ENCODE results near the gene GLYATL1B.
"Not testable (repeated sequence)": the region's sequence is repeated elsewhere in the genome, so short reads cannot be mapped to it uniquely, and the experiment has no call there.

GLYATL1B gene

GRCh38 chr11:59097113-59097708 lies 11.1 kb downstream of the GLYATL1B start:
- DNase-seq = peak; percentile 53 to 58

- DNase-seq = not testable (repeated sequence)
These were observed 11.8 kb downstream of the GLYATL1B start for GRCh38 chr11:59097938-59098337.

GRCh38 chr11:59102259-59102765 lies 16.2 kb downstream of the GLYATL1B start:
- peak; percentile 40 to 44 for DNase-seq

GRCh38 chr11:59106363-59107336 lies 20.5 kb downstream of the GLYATL1B start, which contains the start of gene FAM111B:
Gene FAM111B (plus strand): TSS chr11:59107237. CDS start chr11:59109626, 2,389 bp downstream.
- peak; percentile 37 to 38 for DNase-seq

- DNase-seq = not testable (repeated sequence)
These were observed 21.6 kb downstream of the GLYATL1B start for GRCh38 chr11:59107721-59108120.

GRCh38 chr11:59112494-59112893 lies 26.4 kb downstream of the GLYATL1B start:
- no peak for DNase-seq

GRCh38 chr11:59114344-59114743 lies 28.2 kb downstream of the GLYATL1B start:
- no peak for DNase-seq

GRCh38 chr11:59115553-59115952 lies 29.4 kb downstream of the GLYATL1B start:
- no peak for DNase-seq

- DNase-seq = no peak
These were observed 31.7 kb downstream of the GLYATL1B start for GRCh38 chr11:59117774-59118173.

GRCh38 chr11:59119826-59120225 lies 33.7 kb downstream of the GLYATL1B start:
- DNase-seq = no peak

GRCh38 chr11:59135648-59136461 lies 49.7 kb downstream of the GLYATL1B start:
- DNase-seq = peak; percentile 79 to 88

- not testable (repeated sequence) for DNase-seq
These were observed 50.4 kb downstream of the GLYATL1B start for GRCh38 chr11:59136551-59136950.

- DNase-seq = no peak
These were observed 51.1 kb downstream of the GLYATL1B start for GRCh38 chr11:59137190-59137589.

GRCh38 chr11:59138643-59139042 lies 52.5 kb downstream of the GLYATL1B start:
- no peak for DNase-seq

GRCh38 chr11:59141191-59141590 lies 55.1 kb downstream of the GLYATL1B start:
- no peak for DNase-seq

- DNase-seq = no peak
These were observed 55.8 kb downstream of the GLYATL1B start for GRCh38 chr11:59141673-59142460.

- DNase-seq = peak; percentile 60 to 82
These were observed 56.7 kb downstream of the GLYATL1B start, which contains the start of gene FAM111A for GRCh38 chr11:59142530-59143507. Gene FAM111A (plus strand): TSS chr11:59142856. CDS start chr11:59148873, 6,017 bp downstream.

GRCh38 chr11:59144096-59144495 lies 58.0 kb downstream of the GLYATL1B start:
- no peak for DNase-seq
